ENCODE measurements around the gene BABAM2.
A peak's percentile ranks its signal among the peaks of the same experiment; 100 is the strongest.

The BABAM2 gene

GRCh38 chr2:28300485-28301341 lies 410.2 kb downstream of the BABAM2 start:
- peak overlapping the region; percentile 23 for H3K27ac ChIP-seq (ENCODE audit: low read depth, low read length, severe bottlenecking)
- H3K4me1 ChIP-seq (ENCODE audit: control insufficient read depth, insufficient read depth, low read length, poor library complexity, severe bottlenecking), result peaks cover 18% of the 10 kb centered on the region
- peaks cover 4% of the 10 kb centered on the region for H3K9me3 ChIP-seq (ENCODE audit: control insufficient read depth, low read length)
- 92 to 94% methylated on average over 5 to 7 of the region's 9 CpGs for WGBS, 2 experiments (ENCODE audit: insufficient coverage in 2 of 2)
- H3K36me3 ChIP-seq (ENCODE audit: control insufficient read depth, insufficient read depth, low read length), result no peaks in the 10 kb centered on the region
- no peak overlapping the region for H3K4me3 ChIP-seq (ENCODE audit: extremely low read depth, insufficient read depth, low read length, poor library complexity, severe bottlenecking)

GRCh38 chr2:28305202-28305601 lies 414.7 kb downstream of the BABAM2 start:
- no peak overlapping the region for H3K4me3 ChIP-seq (ENCODE audit: extremely low read depth, insufficient read depth, low read length, poor library complexity, severe bottlenecking)
- peaks cover 4% of the 10 kb centered on the region for H3K9me3 ChIP-seq (ENCODE audit: control insufficient read depth, low read length)
- no peak overlapping the region for H3K27ac ChIP-seq (ENCODE audit: low read depth, low read length, severe bottlenecking)
- WGBS, 2 experiments (ENCODE audit: insufficient coverage in 2 of 2), result no CpG with 5 or more reads among the region's 1 CpG
- no peaks in the 10 kb centered on the region for H3K36me3 ChIP-seq (ENCODE audit: control insufficient read depth, insufficient read depth, low read length)
- peaks cover 11% of the 10 kb centered on the region for H3K4me1 ChIP-seq (ENCODE audit: control insufficient read depth, insufficient read depth, low read length, poor library complexity, severe bottlenecking)

- no peak overlapping the region for H3K4me3 ChIP-seq (ENCODE audit: extremely low read depth, insufficient read depth, low read length, poor library complexity, severe bottlenecking)
- H3K4me1 ChIP-seq (ENCODE audit: control insufficient read depth, insufficient read depth, low read length, poor library complexity, severe bottlenecking), result peaks cover 22% of the 10 kb centered on the region
- 65% methylated on average over 2 of the region's 2 CpGs; no CpG with 5 or more reads in 1 of the 2 experiments for WGBS, 2 experiments (ENCODE audit: insufficient coverage in 2 of 2)
- peak overlapping the region; percentile 67 for H3K27ac ChIP-seq (ENCODE audit: low read depth, low read length, severe bottlenecking)
- H3K36me3 ChIP-seq (ENCODE audit: control insufficient read depth, insufficient read depth, low read length), result no peaks in the 10 kb centered on the region
- H3K9me3 ChIP-seq (ENCODE audit: control insufficient read depth, low read length), result no peaks in the 10 kb centered on the region
These were observed 419.6 kb downstream of the BABAM2 start for GRCh38 chr2:28310107-28310506.

GRCh38 chr2:28311660-28312249 lies 421.2 kb downstream of the BABAM2 start:
- no peak overlapping the region for H3K4me3 ChIP-seq (ENCODE audit: extremely low read depth, insufficient read depth, low read length, poor library complexity, severe bottlenecking)
- H3K4me1 ChIP-seq (ENCODE audit: control insufficient read depth, insufficient read depth, low read length, poor library complexity, severe bottlenecking), result peaks cover 22% of the 10 kb centered on the region
- no peaks in the 10 kb centered on the region for H3K36me3 ChIP-seq (ENCODE audit: control insufficient read depth, insufficient read depth, low read length)
- no peak overlapping the region for H3K27ac ChIP-seq (ENCODE audit: low read depth, low read length, severe bottlenecking)
- H3K9me3 ChIP-seq (ENCODE audit: control insufficient read depth, low read length), result no peaks in the 10 kb centered on the region
- WGBS, 2 experiments (ENCODE audit: insufficient coverage in 2 of 2), result 98 to 100% methylated on average over 4 to 6 of the region's 7 CpGs

- Histone ChIP-seq H3K4me3 (ENCODE audit: extremely low read depth, insufficient read depth, low read length, poor library complexity, severe bottlenecking) (no peak overlapping the region), H3K36me3 (ENCODE audit: control insufficient read depth, insufficient read depth, low read length) (no peaks in the 10 kb centered on the region), H3K9me3 (ENCODE audit: control insufficient read depth, low read length) (no peaks in the 10 kb centered on the region), H3K27ac (ENCODE audit: low read depth, low read length, severe bottlenecking) (peak overlapping the region; percentile 72), H3K4me1 (ENCODE audit: control insufficient read depth, insufficient read depth, low read length, poor library complexity, severe bottlenecking) (peaks cover 22% of the 10 kb centered on the region)
- 100% methylated on average over 3 of the region's 6 CpGs for WGBS, 2 experiments (ENCODE audit: insufficient coverage in 2 of 2)
These were observed 422.0 kb downstream of the BABAM2 start for GRCh38 chr2:28312307-28313219.

DNA sequence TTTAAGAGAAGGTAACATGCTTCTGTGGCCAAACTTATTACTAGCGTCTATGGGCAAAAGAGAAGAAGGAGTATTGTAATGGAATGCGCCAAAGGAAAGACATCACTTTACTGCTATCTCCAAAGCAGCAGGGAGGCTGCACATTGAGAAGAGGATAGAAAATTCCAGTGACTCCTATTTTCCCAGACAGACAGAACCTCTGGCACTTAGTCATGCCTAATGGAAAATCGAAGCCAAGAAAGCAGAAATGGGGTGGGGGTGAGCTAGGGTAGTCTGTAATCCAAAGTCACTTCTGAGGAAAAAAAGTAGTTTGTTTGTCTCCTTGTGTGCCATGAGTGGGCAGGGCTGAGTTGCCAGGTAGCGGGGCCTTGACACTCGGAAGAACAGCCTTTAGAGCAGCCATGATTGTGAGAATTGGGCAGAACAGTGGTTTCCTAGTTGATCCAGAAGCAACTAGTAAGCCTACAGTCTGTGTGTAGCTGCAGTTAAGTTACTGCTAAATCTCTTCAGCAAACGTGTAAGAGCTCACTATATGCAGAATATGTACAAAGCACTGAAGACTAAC lies 422.8 kb downstream of the BABAM2 start:
- Histone ChIP-seq H3K36me3 (ENCODE audit: control insufficient read depth, insufficient read depth, low read length) (no peaks in the 10 kb centered on the region), H3K4me3 (ENCODE audit: extremely low read depth, insufficient read depth, low read length, poor library complexity, severe bottlenecking) (no peak overlapping the region), H3K9me3 (ENCODE audit: control insufficient read depth, low read length) (no peaks in the 10 kb centered on the region), H3K27ac (ENCODE audit: low read depth, low read length, severe bottlenecking) (peak overlapping the region; percentile 72), H3K4me1 (ENCODE audit: control insufficient read depth, insufficient read depth, low read length, poor library complexity, severe bottlenecking) (peaks cover 22% of the 10 kb centered on the region)
- 91 to 92% methylated on average over 3 to 6 of the region's 6 CpGs for WGBS, 2 experiments (ENCODE audit: insufficient coverage in 2 of 2)

- Histone ChIP-seq H3K4me1 (ENCODE audit: control insufficient read depth, insufficient read depth, low read length, poor library complexity, severe bottlenecking) (peaks cover 28% of the 10 kb centered on the region), H3K27ac (ENCODE audit: low read depth, low read length, severe bottlenecking) (no peak overlapping the region), H3K36me3 (ENCODE audit: control insufficient read depth, insufficient read depth, low read length) (no peaks in the 10 kb centered on the region), H3K4me3 (ENCODE audit: extremely low read depth, insufficient read depth, low read length, poor library complexity, severe bottlenecking) (no peak overlapping the region), H3K9me3 (ENCODE audit: control insufficient read depth, low read length) (no peaks in the 10 kb centered on the region)
These were observed 424.4 kb downstream of the BABAM2 start for GRCh38 chr2:28314968-28315367.

DNA sequence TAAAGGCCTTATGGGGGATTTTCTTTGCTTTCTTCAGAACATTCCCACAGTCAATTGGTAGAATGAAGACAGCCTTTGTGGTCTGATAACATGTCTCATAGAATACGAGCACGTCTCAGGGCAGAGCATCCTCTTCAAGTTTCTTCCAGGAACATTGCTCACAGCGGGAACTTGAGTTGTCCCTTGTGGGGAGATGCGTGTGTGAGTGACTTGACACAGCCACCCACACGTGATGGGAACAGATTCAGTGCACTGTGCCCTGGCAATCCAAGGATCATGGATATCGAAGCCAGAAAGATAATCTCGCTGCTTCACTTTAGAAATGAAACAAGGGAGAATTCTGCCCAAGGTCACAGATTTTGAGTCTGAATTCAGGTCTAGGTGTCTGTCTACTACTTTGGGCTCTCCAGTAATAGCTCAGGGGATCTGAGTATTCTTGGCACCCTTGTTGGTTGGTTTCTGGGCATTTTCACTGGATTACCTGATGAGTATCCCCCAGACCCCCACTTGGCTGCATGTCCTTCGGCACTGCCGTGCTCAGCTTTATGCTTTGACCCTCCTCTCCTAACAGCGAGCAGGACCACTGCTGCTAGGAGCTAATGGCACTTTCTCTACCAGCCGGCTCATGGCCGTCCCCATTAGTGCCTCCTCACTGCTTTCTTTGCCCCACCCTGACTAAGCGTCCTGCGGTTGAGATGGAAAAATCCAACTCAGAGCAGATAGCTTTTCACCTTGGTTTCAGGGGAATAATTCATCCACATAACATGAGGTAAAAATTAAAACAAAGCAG lies 426.2 kb downstream of the BABAM2 start:
- Histone ChIP-seq H3K9me3 (ENCODE audit: control insufficient read depth, low read length) (no peaks in the 10 kb centered on the region), H3K27ac (ENCODE audit: low read depth, low read length, severe bottlenecking) (no peak overlapping the region), H3K36me3 (ENCODE audit: control insufficient read depth, insufficient read depth, low read length) (no peaks in the 10 kb centered on the region), H3K4me1 (ENCODE audit: control insufficient read depth, insufficient read depth, low read length, poor library complexity, severe bottlenecking) (peaks cover 41% of the 10 kb centered on the region), H3K4me3 (ENCODE audit: extremely low read depth, insufficient read depth, low read length, poor library complexity, severe bottlenecking) (no peak overlapping the region)
- 92 to 94% methylated on average over 14 of the region's 14 CpGs for WGBS, 2 experiments (ENCODE audit: insufficient coverage in 2 of 2)

- no peak overlapping the region for H3K27ac ChIP-seq (ENCODE audit: low read depth, low read length, severe bottlenecking)
- peaks cover 41% of the 10 kb centered on the region for H3K4me1 ChIP-seq (ENCODE audit: control insufficient read depth, insufficient read depth, low read length, poor library complexity, severe bottlenecking)
- H3K4me3 ChIP-seq (ENCODE audit: extremely low read depth, insufficient read depth, low read length, poor library complexity, severe bottlenecking), result no peak overlapping the region
- H3K9me3 ChIP-seq (ENCODE audit: control insufficient read depth, low read length), result no peaks in the 10 kb centered on the region
- WGBS, 2 experiments (ENCODE audit: insufficient coverage in 2 of 2), result 86 to 100% methylated on average over 1 to 2 of the region's 2 CpGs
- no peaks in the 10 kb centered on the region for H3K36me3 ChIP-seq (ENCODE audit: control insufficient read depth, insufficient read depth, low read length)
These were observed 426.9 kb downstream of the BABAM2 start for GRCh38 chr2:28317390-28317789.

GRCh38 chr2:28318023-28318422 lies 427.5 kb downstream of the BABAM2 start:
- Histone ChIP-seq H3K4me3 (ENCODE audit: extremely low read depth, insufficient read depth, low read length, poor library complexity, severe bottlenecking) (no peak overlapping the region), H3K9me3 (ENCODE audit: control insufficient read depth, low read length) (no peaks in the 10 kb centered on the region), H3K4me1 (ENCODE audit: control insufficient read depth, insufficient read depth, low read length, poor library complexity, severe bottlenecking) (peaks cover 38% of the 10 kb centered on the region), H3K27ac (ENCODE audit: low read depth, low read length, severe bottlenecking) (no peak overlapping the region), H3K36me3 (ENCODE audit: control insufficient read depth, insufficient read depth, low read length) (no peaks in the 10 kb centered on the region)
- WGBS, 2 experiments (ENCODE audit: insufficient coverage in 2 of 2), result 93 to 96% methylated on average over 4 of the region's 5 CpGs

Measured in mesodermal cell (in vitro differentiated cells).